ENCODE data around the gene DUS1L.

DUS1L gene

GRCh38 chr17:82112181-82112913, 46.7 kb upstream of the DUS1L start:
- Histone ChIP-seq H3K9me2 (replicated peaks; ENCODE audit: low read depth, low read length) (no peaks in the 10 kb centered on the region), H3K4me3 (ENCODE audit: low read length, poor library complexity, severe bottlenecking) (no peak overlapping the region), H2AFZ (ENCODE audit: low read length) (no peak overlapping the region), H3K4me1 (ENCODE audit: insufficient read depth, low read length, poor library complexity, severe bottlenecking) (no peaks in the 10 kb centered on the region), H4K20me1 (ENCODE audit: insufficient read depth, low read length, poor library complexity, severe bottlenecking) (no peaks in the 10 kb centered on the region), H3K4me2 (ENCODE audit: low read depth, low read length, poor library complexity, severe bottlenecking) (no peak overlapping the region), H3K27me3 (ENCODE audit: insufficient read depth, low read length, poor library complexity, severe bottlenecking) (no peaks in the 10 kb centered on the region), H3F3A (ENCODE audit: low read depth) (no peaks in the 10 kb centered on the region; the same call in 1 of the 2 replicates), H3K9me3 (ENCODE audit: insufficient read depth, low read depth, low read length) (no peaks in the 10 kb centered on the region), H3K79me2 (ENCODE audit: insufficient read depth, low read length) (no peaks in the 10 kb centered on the region), H3K36me3 (ENCODE audit: insufficient read depth, low read length) (peaks cover 39% of the 10 kb centered on the region; the same call in 1 of the 2 replicates), H3K9ac (ENCODE audit: low read depth, low read length, poor library complexity, severe bottlenecking) (no peak overlapping the region)
- no peak for TF ChIP-seq CTCF (conservative IDR thresholded peaks at IDR 0.05; ENCODE audit: low read length)
- TF ChIP-seq EZH2phosphoT487 (IDR thresholded peaks at IDR 0.05; ENCODE audit: borderline replicate concordance), result no peak

- Histone ChIP-seq H3K36me3 (ENCODE audit: insufficient read depth, low read length) (peaks cover 39% of the 10 kb centered on the region; the same call in 1 of the 2 replicates), H3K9ac (ENCODE audit: low read depth, low read length, poor library complexity, severe bottlenecking) (no peak overlapping the region), H3F3A (ENCODE audit: low read depth) (no peaks in the 10 kb centered on the region; the same call in 1 of the 2 replicates), H3K4me1 (ENCODE audit: insufficient read depth, low read length, poor library complexity, severe bottlenecking) (peaks cover 12% of the 10 kb centered on the region), H3K4me2 (ENCODE audit: low read depth, low read length, poor library complexity, severe bottlenecking) (no peak overlapping the region), H3K27me3 (ENCODE audit: insufficient read depth, low read length, poor library complexity, severe bottlenecking) (no peaks in the 10 kb centered on the region), H3K4me3 (ENCODE audit: low read length, poor library complexity, severe bottlenecking) (no peak overlapping the region), H3K9me3 (ENCODE audit: insufficient read depth, low read depth, low read length) (no peaks in the 10 kb centered on the region), H3K9me2 (replicated peaks; ENCODE audit: low read depth, low read length) (no peaks in the 10 kb centered on the region), H4K20me1 (ENCODE audit: insufficient read depth, low read length, poor library complexity, severe bottlenecking) (no peaks in the 10 kb centered on the region), H3K79me2 (ENCODE audit: insufficient read depth, low read length) (no peaks in the 10 kb centered on the region), H2AFZ (ENCODE audit: low read length) (no peak overlapping the region)
- TF ChIP-seq CTCF (conservative IDR thresholded peaks at IDR 0.05; ENCODE audit: low read length) (no peak), EZH2phosphoT487 (IDR thresholded peaks at IDR 0.05; ENCODE audit: borderline replicate concordance) (no peak)
These were observed 44.7 kb upstream of the DUS1L start for GRCh38 chr17:82110298-82110697.

- Histone ChIP-seq H3K4me1 (ENCODE audit: insufficient read depth, low read length, poor library complexity, severe bottlenecking) (peaks cover 12% of the 10 kb centered on the region), H3K27me3 (ENCODE audit: insufficient read depth, low read length, poor library complexity, severe bottlenecking) (no peaks in the 10 kb centered on the region), H3K79me2 (ENCODE audit: insufficient read depth, low read length) (no peaks in the 10 kb centered on the region), H3K9me3 (ENCODE audit: insufficient read depth, low read depth, low read length) (no peaks in the 10 kb centered on the region), H2AFZ (ENCODE audit: low read length) (no peak overlapping the region), H3K4me2 (ENCODE audit: low read depth, low read length, poor library complexity, severe bottlenecking) (no peak overlapping the region), H4K20me1 (ENCODE audit: insufficient read depth, low read length, poor library complexity, severe bottlenecking) (no peaks in the 10 kb centered on the region), H3F3A (ENCODE audit: low read depth) (no peaks in the 10 kb centered on the region; the same call in 1 of the 2 replicates), H3K4me3 (ENCODE audit: low read length, poor library complexity, severe bottlenecking) (no peak overlapping the region), H3K9ac (ENCODE audit: low read depth, low read length, poor library complexity, severe bottlenecking) (no peak overlapping the region), H3K9me2 (replicated peaks; ENCODE audit: low read depth, low read length) (no peaks in the 10 kb centered on the region), H3K36me3 (ENCODE audit: insufficient read depth, low read length) (peaks cover 29% of the 10 kb centered on the region; the same call in 1 of the 2 replicates)
- TF ChIP-seq EZH2phosphoT487 (IDR thresholded peaks at IDR 0.05; ENCODE audit: borderline replicate concordance) (no peak), CTCF (conservative IDR thresholded peaks at IDR 0.05; ENCODE audit: low read length) (no peak)
These were observed 43.4 kb upstream of the DUS1L start for GRCh38 chr17:82108961-82109475.
